HepG2 (cell line): ENCODE data around the gene STAT5A.
"Not testable (repeated sequence)": the region's sequence is repeated elsewhere in the genome, so short reads cannot be mapped to it uniquely, and the experiment has no call there.

Source experiments
- ARNT ChIP-seq: fragments of 450-650 bp; IDR thresholded peaks from 2 replicates; pipeline ENCODE4 v1.6.1; 2017
- CTCF ChIP-seq: sonication (generic); formaldehyde crosslinking; IDR thresholded peaks from 2 replicates; pipeline ENCODE4 v1.5.0; 2020; ENCODE audit warnings: mild to moderate bottlenecking, missing genetic modification reagents, moderate library complexity
- FOSL1 ChIP-seq: sonication (generic); formaldehyde crosslinking; IDR thresholded peaks from 2 replicates; pipeline ENCODE4 v1.9.0; 2021; ENCODE audit warnings: missing genetic modification reagents, borderline replicate concordance
- FOXM1 ChIP-seq: sonication (generic); formaldehyde crosslinking; IDR thresholded peaks from 2 replicates; pipeline ENCODE4 v1.5.0; 2020; ENCODE audit warnings: missing genetic modification reagents
- MAFK ChIP-seq, 2 experiments: IDR thresholded peaks in 1 of 2; conservative IDR thresholded peaks in 1 of 2; 2 replicates each; pipeline ENCODE4 v1.6.1; 2011; ENCODE audit warnings: improper control_type of control experiment in 2 of 2, low read length in 2 of 2
- SP140L ChIP-seq: sonication (generic); formaldehyde crosslinking; IDR thresholded peaks from 2 replicates; pipeline ENCODE4 v1.4.0; 2020; ENCODE audit warnings: missing genetic modification reagents, borderline replicate concordance
- TBX2 ChIP-seq: sonication (generic); formaldehyde crosslinking; IDR thresholded peaks from 2 replicates; pipeline ENCODE4 v1.5.0; 2020; ENCODE audit warnings: missing genetic modification reagents, mild to moderate bottlenecking, borderline replicate concordance
- ZNF510 ChIP-seq: sonication (generic); formaldehyde crosslinking; IDR thresholded peaks from 2 replicates; pipeline ENCODE4 v1.4.0; 2020; ENCODE audit warnings: low read depth, mild to moderate bottlenecking, missing genetic modification reagents
- TF ChIP-seq, protein P1 (sequence below): sonication (generic); formaldehyde crosslinking; IDR thresholded peaks from 2 replicates; pipeline ENCODE4 v1.4.0; 2020; ENCODE audit warnings: missing genetic modification reagents
- TF ChIP-seq, protein P2 (sequence below): sonication (generic); formaldehyde crosslinking; IDR thresholded peaks from 2 replicates; pipeline ENCODE4 v1.4.0; 2020; ENCODE audit warnings: missing genetic modification reagents, mild to moderate bottlenecking, borderline replicate concordance

DNA sequence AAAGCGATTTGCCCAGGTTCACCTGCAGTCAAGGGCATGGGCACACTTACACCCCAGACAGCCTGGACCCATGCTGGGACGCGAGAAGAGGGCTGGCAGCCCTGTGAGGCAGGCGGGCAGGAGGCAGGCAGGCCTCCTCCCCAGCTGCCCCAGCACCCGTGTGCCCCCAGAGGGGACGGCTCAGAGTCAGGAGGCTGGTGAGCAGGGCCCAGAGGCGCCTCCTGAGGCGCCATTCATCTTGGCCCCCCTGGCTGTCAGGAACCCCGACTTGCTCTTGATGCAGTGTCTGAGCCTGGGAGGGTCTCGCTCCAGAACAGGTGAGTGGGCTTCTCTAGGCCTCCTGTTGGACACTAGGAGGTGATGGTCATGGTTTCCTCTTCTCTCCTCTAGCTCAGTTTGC lies 11.1 kb downstream of the STAT5A start:
- TF ChIP-seq, protein P1, sequence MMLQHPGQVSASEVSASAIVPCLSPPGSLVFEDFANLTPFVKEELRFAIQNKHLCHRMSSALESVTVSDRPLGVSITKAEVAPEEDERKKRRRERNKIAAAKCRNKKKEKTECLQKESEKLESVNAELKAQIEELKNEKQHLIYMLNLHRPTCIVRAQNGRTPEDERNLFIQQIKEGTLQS (CRISPR knock-in tag): not testable (repeated sequence)
- TF ChIP-seq MAFK (conservative IDR thresholded peaks at IDR 0.05 in 1 of 2, IDR thresholded peaks at IDR 0.05 in 1 of 2; ENCODE audit: low read length in 2 of 2); CTCF; SP140L (CRISPR knock-in tag); TBX2 (CRISPR knock-in tag); FOXM1 (CRISPR knock-in tag); ZNF510; ARNT; FOSL1 (CRISPR knock-in tag): not testable (repeated sequence)
- TF ChIP-seq, protein P2, sequence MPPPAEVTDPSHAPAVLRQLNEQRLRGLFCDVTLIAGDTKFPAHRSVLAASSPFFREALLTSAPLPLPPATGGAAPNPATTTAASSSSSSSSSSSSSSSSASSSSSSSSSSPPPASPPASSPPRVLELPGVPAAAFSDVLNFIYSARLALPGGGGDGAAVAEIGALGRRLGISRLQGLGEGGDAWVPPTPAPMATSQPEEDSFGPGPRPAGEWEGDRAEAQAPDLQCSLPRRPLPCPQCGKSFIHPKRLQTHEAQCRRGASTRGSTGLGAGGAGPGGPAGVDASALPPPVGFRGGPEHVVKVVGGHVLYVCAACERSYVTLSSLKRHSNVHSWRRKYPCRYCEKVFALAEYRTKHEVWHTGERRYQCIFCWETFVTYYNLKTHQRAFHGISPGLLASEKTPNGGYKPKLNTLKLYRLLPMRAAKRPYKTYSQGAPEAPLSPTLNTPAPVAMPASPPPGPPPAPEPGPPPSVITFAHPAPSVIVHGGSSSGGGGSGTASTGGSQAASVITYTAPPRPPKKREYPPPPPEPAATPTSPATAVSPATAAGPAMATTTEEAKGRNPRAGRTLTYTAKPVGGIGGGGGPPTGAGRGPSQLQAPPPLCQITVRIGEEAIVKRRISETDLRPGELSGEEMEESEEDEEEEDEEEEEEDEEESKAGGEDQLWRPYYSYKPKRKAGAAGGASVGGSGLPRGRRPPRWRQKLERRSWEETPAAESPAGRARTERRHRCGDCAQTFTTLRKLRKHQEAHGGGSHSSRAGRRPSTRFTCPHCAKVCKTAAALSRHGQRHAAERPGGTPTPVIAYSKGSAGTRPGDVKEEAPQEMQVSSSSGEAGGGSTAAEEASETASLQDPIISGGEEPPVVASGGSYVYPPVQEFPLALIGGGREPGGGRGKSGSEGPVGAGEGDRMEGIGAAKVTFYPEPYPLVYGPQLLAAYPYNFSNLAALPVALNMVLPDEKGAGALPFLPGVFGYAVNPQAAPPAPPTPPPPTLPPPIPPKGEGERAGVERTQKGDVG (CRISPR knock-in tag): not testable (repeated sequence)
